ENCODE data around the gene ALOXE3. TPM values are rescaled to one million over a fixed set of nuclear protein-coding genes. Genes with fewer than 3 reads are reported as not detected.

ALOXE3 gene
- not detected in 2 replicates for total RNA-seq

GRCh38 chr17:8117980-8118768, at the start of gene ALOXE3:
ALOXE3 (minus strand) TSS chr17:8118514; CDS start chr17:8117990, 524 bp downstream.

DNA sequence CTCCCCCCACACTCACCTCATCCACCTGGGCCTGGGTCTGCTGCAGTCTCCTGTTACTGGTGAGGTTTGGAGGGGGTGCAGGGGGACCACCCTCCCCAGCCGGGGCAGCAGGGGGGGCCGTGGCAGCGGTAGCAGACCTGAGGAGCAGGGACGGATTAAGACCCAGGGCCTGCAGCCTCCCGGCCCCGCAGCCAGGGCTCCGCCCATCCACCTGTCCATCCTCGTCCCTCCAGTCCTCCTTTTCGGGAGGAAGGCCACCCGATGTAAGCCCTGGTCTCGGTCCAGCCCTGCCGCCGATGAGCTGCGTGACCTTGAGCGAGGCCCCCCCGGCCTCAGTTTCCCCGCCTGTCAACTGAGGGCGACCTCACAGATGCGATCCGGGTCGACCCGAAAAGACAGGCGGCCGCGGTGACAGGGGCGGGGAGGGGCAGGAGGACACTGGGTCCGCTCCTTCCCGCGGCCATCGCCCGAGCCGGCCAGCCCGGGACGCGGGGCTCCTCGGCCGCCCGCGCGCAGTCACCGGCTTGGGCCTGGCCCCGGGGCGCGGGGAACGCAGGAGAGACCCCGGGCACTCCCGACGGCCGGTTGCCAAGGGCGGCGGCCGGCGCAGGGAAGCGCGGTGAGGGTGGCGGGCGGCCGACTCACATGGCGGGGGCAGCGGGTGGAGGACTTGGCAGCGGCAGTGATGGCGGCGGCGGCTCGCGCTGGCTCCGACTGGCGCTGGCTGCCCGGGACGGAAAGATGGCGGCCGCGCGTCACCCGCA, 44.1 kb upstream of the ALOXE3 start, which contains the start of gene VAMP2:
TSS of gene VAMP2 (minus strand) at position 716 of the 764 bp plus-strand sequence. CDS start at position 647, 69 bp downstream.

DNA sequence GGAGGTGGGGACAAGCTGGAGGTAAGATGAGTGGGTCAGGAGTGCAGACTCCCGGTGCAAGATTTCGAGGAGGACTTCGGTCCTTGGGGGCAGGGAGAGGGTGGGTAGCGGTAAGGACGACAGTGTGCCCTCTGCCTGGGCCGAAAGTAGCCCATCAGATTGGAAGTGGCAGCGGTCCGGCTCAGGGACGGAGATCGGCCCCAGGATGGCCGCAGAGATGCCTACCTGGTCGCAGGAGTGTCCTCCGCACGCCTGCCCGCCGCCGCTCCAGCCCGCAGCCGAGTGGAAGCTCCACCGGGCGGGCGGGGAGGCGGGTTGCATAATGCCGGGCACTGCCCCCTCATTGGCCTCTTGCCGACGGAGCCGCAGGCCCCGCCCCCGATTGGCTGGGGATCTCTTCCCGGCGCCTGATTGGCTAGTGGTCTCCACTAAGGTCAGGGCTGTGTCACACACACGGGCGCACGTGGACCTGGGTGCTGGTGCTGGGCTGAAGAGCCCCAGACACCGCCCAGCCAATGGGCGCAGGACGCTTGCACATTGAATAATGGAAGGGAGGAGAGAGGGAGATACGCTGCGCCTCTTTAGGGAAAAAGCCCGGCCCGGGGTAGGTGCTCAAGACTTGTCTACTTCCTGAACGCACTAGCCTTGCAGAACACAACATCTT, 33.9 kb upstream of the ALOXE3 start, which contains the start of gene PER1:
TSS of gene PER1 (minus strand) at position 293 of the 664 bp plus-strand sequence. CDS start 1,698 bp downstream, outside the sequence.

DNA sequence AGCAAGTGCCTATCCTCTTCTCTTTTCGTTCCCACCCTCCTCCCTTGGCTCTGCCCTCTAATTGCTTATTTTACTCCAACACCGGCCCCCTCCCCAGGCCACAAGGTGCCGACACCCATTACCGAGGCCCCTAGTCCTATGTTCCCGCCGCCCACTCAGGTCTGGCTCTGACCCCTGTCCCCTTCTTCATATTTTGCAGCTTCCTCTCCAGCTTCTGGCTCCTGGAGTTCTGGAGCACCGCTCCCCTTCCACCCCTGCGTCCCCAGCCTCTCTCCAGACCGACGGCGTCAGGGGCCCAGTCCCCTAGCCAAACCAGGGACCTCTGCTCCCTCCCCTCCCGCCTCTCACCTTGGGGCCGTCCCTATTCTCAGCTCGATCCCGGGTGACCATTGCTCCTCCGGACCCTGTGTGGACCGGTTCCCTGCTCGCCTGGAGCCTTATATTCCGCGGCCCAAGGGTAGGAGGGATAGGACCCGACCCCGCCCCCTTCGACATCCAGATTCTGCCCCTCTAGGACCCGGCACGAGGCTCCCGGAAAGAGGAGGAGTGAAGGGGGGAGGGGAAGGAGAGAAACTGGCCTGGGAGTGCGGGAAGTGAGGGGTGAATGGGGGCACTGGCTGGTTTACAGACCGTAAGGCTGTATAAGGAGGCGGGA, 5.5 kb upstream of the ALOXE3 start, which contains the start of gene HES7:
TSS of gene HES7 (minus strand) at position 412 of the 655 bp plus-strand sequence. CDS start at position 390, 22 bp downstream.

DNA sequence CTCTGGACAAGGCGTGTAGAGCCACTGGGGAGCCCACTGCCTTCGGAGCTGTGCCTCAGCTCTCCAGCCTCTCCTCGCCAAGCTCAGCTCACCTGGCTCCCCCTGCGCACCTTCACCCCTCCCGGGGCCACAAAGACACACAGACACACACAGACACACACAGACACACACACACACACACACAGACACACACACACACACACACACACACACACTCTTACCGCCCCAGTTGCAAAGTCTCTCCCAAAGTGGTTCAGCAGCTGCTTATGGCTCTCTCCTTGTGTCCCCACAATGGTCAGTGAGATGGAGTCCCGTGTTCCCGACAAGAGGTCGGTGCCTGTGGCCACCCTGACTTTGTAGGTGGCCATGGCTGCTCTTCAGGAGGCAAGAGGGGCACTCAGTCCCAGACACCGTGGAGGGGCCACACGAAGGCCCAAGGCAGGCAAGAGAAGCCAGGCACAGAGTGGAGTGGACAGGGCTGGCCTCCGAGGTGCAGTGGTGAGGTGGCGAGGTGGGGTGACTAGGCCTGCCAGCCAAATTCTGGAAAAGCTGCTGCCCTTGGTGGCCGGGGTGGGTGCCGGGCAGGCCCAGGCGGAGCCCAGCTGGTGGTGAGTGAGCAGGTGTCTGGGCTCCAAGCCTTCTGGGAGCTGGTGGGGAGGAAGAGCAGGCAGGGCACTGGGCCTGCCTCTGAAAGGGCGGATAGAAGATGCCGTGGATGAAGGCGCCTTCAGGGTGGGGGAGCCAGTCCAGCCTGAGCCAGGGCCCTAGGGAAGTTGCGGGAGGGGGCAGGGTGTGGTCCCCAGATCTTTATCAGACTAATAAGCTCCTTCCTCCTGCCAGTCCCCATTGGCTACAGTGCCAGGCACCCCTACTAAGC, 31.0 kb downstream of the ALOXE3 start, which contains the start of gene ALOX12B:
TSS of gene ALOX12B (minus strand) at position 642 of the 877 bp plus-strand sequence. CDS start at position 368, 274 bp downstream.

Other genes with a start within 250 kb of the ALOXE3 start
- 152 and 164 TPM in 2 replicates for gene CHD3, start 229.7 kb downstream of the ALOXE3 start, total RNA-seq
- 4.0 and 6.9 TPM in 2 replicates for gene RNF227, start 202.2 kb downstream of the ALOXE3 start, total RNA-seq
- gene KCNAB3, start 188.7 kb downstream of the ALOXE3 start, total RNA-seq = 0.23 and 0.33 TPM in 2 replicates
- 79.2 and 80.7 TPM in 2 replicates for gene TRAPPC1, start 186.6 kb downstream of the ALOXE3 start, total RNA-seq
- gene CNTROB, start 186.3 kb downstream of the ALOXE3 start, total RNA-seq = 16.8 and 18.3 TPM in 2 replicates
- gene GUCY2D, start 115.9 kb downstream of the ALOXE3 start, total RNA-seq = not detected in 2 replicates
- 0.07 and 1.2 TPM in 2 replicates for gene ALOX15B, start 79.5 kb downstream of the ALOXE3 start, total RNA-seq
- gene ALOX12B, start 30.8 kb downstream of the ALOXE3 start, total RNA-seq = not detected in 2 replicates
- gene HES7, start 5.6 kb upstream of the ALOXE3 start, total RNA-seq = 0.13 TPM in 1 of 2 replicates, not detected in the other
- gene PER1, start 33.9 kb upstream of the ALOXE3 start, total RNA-seq = 8.3 and 16.0 TPM in 2 replicates
- gene VAMP2, start 44.4 kb upstream of the ALOXE3 start, total RNA-seq = 11.6 and 12.8 TPM in 2 replicates
- 27.2 and 30.0 TPM in 2 replicates for gene TMEM107, start 57.9 kb upstream of the ALOXE3 start, total RNA-seq
- 5.7 and 7.7 TPM in 2 replicates for gene BORCS6, start 71.7 kb upstream of the ALOXE3 start, total RNA-seq
- gene AURKB, start 92.1 kb upstream of the ALOXE3 start, total RNA-seq = 2.8 and 5.5 TPM in 2 replicates
- gene CTC1, start 129.5 kb upstream of the ALOXE3 start, total RNA-seq = 6.8 and 7.9 TPM in 2 replicates
- gene PFAS, start 130.8 kb upstream of the ALOXE3 start, total RNA-seq = 14.1 and 27.2 TPM in 2 replicates
- gene RANGRF, start 170.2 kb upstream of the ALOXE3 start, total RNA-seq = 7.9 and 9.4 TPM in 2 replicates
- 0.78 and 1.3 TPM in 2 replicates for gene SLC25A35, start 176.9 kb upstream of the ALOXE3 start, total RNA-seq
- gene ARHGEF15, start 191.7 kb upstream of the ALOXE3 start, total RNA-seq = 0.03 and 0.07 TPM in 2 replicates
- gene ODF4, start 221.3 kb upstream of the ALOXE3 start, total RNA-seq = not detected in 2 replicates